ENCODE measurements around the gene KCNJ6.

DNA sequence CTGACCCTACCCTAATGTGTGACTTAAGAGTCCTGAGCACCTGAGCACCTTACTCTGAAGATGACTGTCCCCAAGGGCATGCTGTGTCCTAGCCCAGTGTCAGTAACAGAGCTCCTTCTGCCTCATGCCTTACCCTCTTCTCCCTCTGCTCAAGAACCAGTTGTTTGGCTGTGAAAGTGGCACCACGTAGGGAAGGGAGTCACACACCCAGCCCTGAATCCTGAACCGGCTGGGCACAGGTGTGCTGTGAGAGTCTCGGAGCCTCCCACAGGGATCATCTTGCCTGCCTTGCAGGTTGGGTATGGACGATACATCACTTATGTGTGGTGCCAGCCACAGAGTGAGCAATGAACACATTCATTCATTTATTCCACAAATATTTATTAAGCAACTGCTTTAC lies 329.1 kb downstream of the KCNJ6 start:
- no peak for TF ChIP-seq TAF1 (IDR thresholded peaks at IDR 0.05; ENCODE audit: low read depth, low read length)
- TF ChIP-seq POLR2A (IDR thresholded peaks at IDR 0.05; ENCODE audit: low read depth, low read length), result no peak
- TF ChIP-seq POLR2AphosphoS5 (IDR thresholded peaks at IDR 0.05; ENCODE audit: low read depth, low read length), result no peak
- TF ChIP-seq PAX5 (IDR thresholded peaks at IDR 0.05; ENCODE audit: insufficient read depth, low read length, severe bottlenecking), result no peak

Data from GM12891 (cell line).